ENCODE measurements around the gene PSEN2.

DNA sequence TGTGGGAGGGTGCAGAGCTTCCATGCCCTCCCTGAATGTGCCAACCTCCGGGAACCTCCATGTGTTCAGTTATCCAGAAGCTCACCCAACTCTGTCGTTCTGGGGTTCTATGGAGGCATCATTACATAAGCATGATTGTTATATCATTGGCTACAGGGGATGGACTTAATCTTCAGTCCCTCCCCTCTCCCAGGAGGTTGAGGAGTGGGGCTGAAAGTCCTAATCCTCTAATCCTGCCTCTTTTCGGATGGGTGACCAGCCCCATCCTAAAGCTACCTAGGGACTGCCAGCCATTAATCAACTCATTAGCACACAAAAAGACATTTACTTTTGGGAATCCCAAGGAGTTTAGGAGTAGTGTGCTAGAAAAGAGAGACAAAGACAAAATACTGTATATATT, 32.0 kb upstream of the PSEN2 start:
- no peak for TF ChIP-seq EZH2 (IDR thresholded peaks at IDR 0.05)
- TF ChIP-seq POLR2AphosphoS5 (IDR thresholded peaks at IDR 0.05; ENCODE audit: borderline replicate concordance, low read depth, low read length): no peak
